K562 (cell line): ENCODE data around the gene TIMP1. TPM values are rescaled to one million over a fixed set of nuclear protein-coding genes. Genes with fewer than 3 reads are reported as not detected.

Experiments used
- CREM ChIP-seq: IDR thresholded peaks from 2 replicates; pipeline ENCODE4 v1.6.1; 2014; ENCODE audit warnings: antibody characterized with exemption, low read depth
- ELF1 ChIP-seq: fragments of 200-800 bp; sonication (Bioruptor generic); IDR thresholded peaks from 2 replicates; pipeline ENCODE4 v1.6.1; 2016; ENCODE audit warnings: missing genetic modification characterization, missing compliant biosample characterization
- FOXJ2 ChIP-seq: fragments of 200-800 bp; sonication (Bioruptor generic); IDR thresholded peaks from 2 replicates; pipeline ENCODE4 v1.6.1; 2016; ENCODE audit warnings: missing genetic modification characterization, missing compliant biosample characterization
- GATA2 ChIP-seq: sonication (generic); formaldehyde crosslinking; IDR thresholded peaks from 2 replicates; pipeline ENCODE4 v1.4.0; 2020; ENCODE audit warnings: mild to moderate bottlenecking, missing genetic modification reagents
- HEY1 ChIP-seq: fragments of 250-450 bp; sonication (Bioruptor Pico); IDR thresholded peaks from 2 replicates; pipeline ENCODE4 v1.5.0; 2020; ENCODE audit warnings: mild to moderate bottlenecking, moderate library complexity, borderline replicate concordance
- JUND ChIP-seq, 2 experiments: IDR thresholded peaks; 2 replicates in 1 of 2; 3 replicates in 1 of 2; pipeline ENCODE4 v1.6.1; 2011; ENCODE audit warnings: borderline replicate concordance in 2 of 2, low read depth in 2 of 2, low read length in 2 of 2, improper control_type of control experiment in 1 of 2, missing biosample characterization in 1 of 2, missing genetic modification characterization in 1 of 2, missing genetic modification reagents in 1 of 2
- NCOA2 ChIP-seq, 2 experiments: fragments of 450-650 bp; IDR thresholded peaks; 2 replicates each; pipeline ENCODE4 v1.6.1; 2018; ENCODE audit warnings: mild to moderate bottlenecking in 2 of 2, moderate library complexity in 1 of 2; ENCODE audit not compliant: partially characterized antibody in 2 of 2
- NCOA4 ChIP-seq: fragments of 450-650 bp; IDR thresholded peaks from 2 replicates; pipeline ENCODE4 v1.6.1; 2018; ENCODE audit warnings: mild to moderate bottlenecking; ENCODE audit not compliant: partially characterized antibody
- NONO ChIP-seq, 2 experiments: fragments of 200-400 bp in 1 of 2; fragments of 450-650 bp in 1 of 2; formaldehyde crosslinking in 1 of 2; IDR thresholded peaks; 2 replicates each; pipeline ENCODE4 v1.6.1; 2017; ENCODE audit warnings: low read depth in 2 of 2, mild to moderate bottlenecking in 2 of 2, moderate library complexity in 2 of 2, low read length in 1 of 2
- PRMT5 ChIP-seq: sonication (generic); formaldehyde crosslinking; IDR thresholded peaks from 2 replicates; pipeline ENCODE4 v1.5.0; 2020; ENCODE audit warnings: missing genetic modification reagents
- RAD21 ChIP-seq, 2 experiments: fragments of 250-450 bp in 1 of 2; fragments of 450-650 bp in 1 of 2; sonication (Bioruptor Pico) in 1 of 2; formaldehyde crosslinking in 1 of 2; IDR thresholded peaks in 1 of 2; conservative IDR thresholded peaks in 1 of 2; 2 replicates each; pipeline versions ENCODE4 v1.4.0 to v1.8.0; 2020 to 2022; ENCODE audit warnings: mild to moderate bottlenecking in 2 of 2, moderate library complexity in 1 of 2
- RFX1 ChIP-seq: fragments of 450-650 bp; IDR thresholded peaks from 2 replicates; pipeline ENCODE4 v1.6.1; 2016; ENCODE audit warnings: mild to moderate bottlenecking, moderate library complexity
- SMAD1 ChIP-seq: fragments of 150-350 bp; IDR thresholded peaks from 2 replicates; pipeline ENCODE4 v1.6.1; 2014; ENCODE audit warnings: low read length, low read depth; ENCODE audit not compliant: partially characterized antibody
- SMAD3 ChIP-seq: fragments of 450-650 bp; formaldehyde crosslinking; conservative IDR thresholded peaks from 2 replicates; pipeline ENCODE4 v1.4.0; 2020; ENCODE audit warnings: mild to moderate bottlenecking
- TEAD4 ChIP-seq, 2 experiments: sonication (generic) in 1 of 2; formaldehyde crosslinking in 1 of 2; IDR thresholded peaks; 2 replicates each; pipeline versions ENCODE4 v1.6.1 to v1.8.0; 2012 to 2022; ENCODE audit warnings: borderline replicate concordance in 1 of 2, inconsistent platforms in 1 of 2, low read length in 1 of 2, mild to moderate bottlenecking in 1 of 2, missing genetic modification reagents in 1 of 2
- TOE1 ChIP-seq, 2 experiments: fragments of 450-650 bp in 1 of 2; sonication (generic) in 1 of 2; formaldehyde crosslinking in 1 of 2; IDR thresholded peaks; 2 replicates each; pipeline versions ENCODE4 v1.7.1 to v1.8.0; 2016 to 2022; ENCODE audit warnings: borderline replicate concordance in 2 of 2, mild to moderate bottlenecking in 2 of 2, antibody characterized with exemption in 1 of 2, inconsistent platforms in 1 of 2, low read depth in 1 of 2, missing genetic modification reagents in 1 of 2, moderate library complexity in 1 of 2
- XRCC4 ChIP-seq: IDR thresholded peaks from one replicate; pipeline ENCODE4 v1.6.1; 2011; ENCODE audit not compliant: insufficient read depth, insufficient read length; ENCODE audit errors: extremely low read depth
- ZBTB7A ChIP-seq: IDR thresholded peaks from 2 replicates; pipeline ENCODE4 v1.6.1; 2011; ENCODE audit warnings: low read depth, mild to moderate bottlenecking, low read length, moderate library complexity, borderline replicate concordance; ENCODE audit not compliant: control insufficient read depth
- ZNF239 ChIP-seq: fragments of 250-450 bp; sonication (Bioruptor Pico); IDR thresholded peaks from 2 replicates; pipeline ENCODE4 v1.4.0; 2020; ENCODE audit warnings: mild to moderate bottlenecking
- ZNF436 ChIP-seq: fragments of 250-450, 450-650 bp; sonication (Bioruptor Pico); formaldehyde crosslinking; IDR thresholded peaks from 2 replicates; pipeline ENCODE4 v1.7.0; 2020; ENCODE audit warnings: mild to moderate bottlenecking
- polyA plus RNA-seq, 8 experiments: library from polyadenylated mRNA; depleted of rRNA in 4 of 8; stranded (reverse) in 5 of 8; unstranded in 3 of 8; fragments of >200 nt; fragmentation: Nextera tagmentation in 2 of 8; fragmentation: Illumina TruSeq in 1 of 8; extraction: Ambion mirVana in 2 of 8; extraction: Trizol in 1 of 8; gene quantifications; 2 replicates each; pipeline versions ENCODE4 v1.2.1 to v1.2.3, GENCODE V29; 2011 to 2014; ENCODE audit warnings: inconsistent platforms in 1 of 8, missing spikeins in 1 of 8
- total RNA-seq, 7 experiments: library from RNA; depleted of rRNA in 6 of 7; stranded (reverse); fragments of >200 nt in 6 of 7; fragmentation: Illumina TruSeq in 2 of 7; extraction: Trizol in 2 of 7; gene quantifications; 2 replicates each; pipeline versions ENCODE4 v1.2.1 to v1.2.3, GENCODE V29; 2011 to 2021; ENCODE audit warnings: low replicate concordance in 1 of 7
- TF ChIP-seq, protein P1 (sequence below): sonication (generic); formaldehyde crosslinking; IDR thresholded peaks from 2 replicates; pipeline ENCODE4 v1.8.1; 2022; ENCODE audit warnings: missing genetic modification reagents
- TF ChIP-seq, protein P2 (sequence below): sonication (generic); formaldehyde crosslinking; IDR thresholded peaks from 2 replicates; pipeline ENCODE4 v1.8.1; 2022; ENCODE audit warnings: missing genetic modification reagents
- TF ChIP-seq, protein P3 (sequence below): fragments of 450-650 bp; IDR thresholded peaks from 2 replicates; pipeline ENCODE4 v1.6.1; 2017; ENCODE audit warnings: mild to moderate bottlenecking, moderate library complexity

The TIMP1 gene
- total and polyA plus RNA-seq, 9 of the 15 experiments (the other 6 are each of a cell fraction or from before 2014, with no cell fraction given): 115 to 699 (median 273) TPM

DNA sequence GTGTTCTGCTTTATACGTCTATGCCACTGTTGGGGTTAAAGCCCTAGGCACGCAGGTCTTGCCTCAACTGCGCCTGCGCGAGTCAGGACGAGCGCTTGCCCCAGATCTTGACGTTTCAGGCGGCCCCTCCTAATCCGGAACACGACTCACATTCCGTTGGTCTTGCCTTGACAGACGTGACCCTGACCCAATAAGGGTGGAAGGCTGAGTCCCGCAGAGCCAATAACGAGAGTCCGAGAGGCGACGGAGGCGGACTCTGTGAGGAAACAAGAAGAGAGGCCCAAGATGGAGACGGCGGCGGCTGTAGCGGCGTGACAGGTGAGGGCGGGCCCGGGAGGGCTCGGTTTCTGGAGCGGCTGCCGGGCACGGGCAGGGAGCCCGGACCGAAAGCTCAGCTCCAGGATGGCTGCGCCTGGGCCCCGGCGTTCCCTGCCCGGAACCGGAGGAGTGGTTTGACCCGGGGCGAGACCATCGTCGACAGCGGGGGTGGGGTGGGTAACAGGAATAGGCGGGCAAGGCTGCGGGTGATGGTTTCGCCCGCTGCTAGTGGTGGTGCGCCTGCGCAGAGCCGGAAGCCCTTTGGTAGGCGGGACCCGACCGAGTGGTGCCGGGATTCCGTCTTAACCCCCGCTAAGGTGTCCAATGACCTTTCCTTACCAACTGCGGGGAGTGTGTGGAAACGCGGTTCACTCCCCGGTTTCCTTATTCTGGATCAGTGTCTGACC lies 21.1 kb upstream of the TIMP1 start, which contains the start of gene ARAF (continued):
- TF ChIP-seq, protein P1, sequence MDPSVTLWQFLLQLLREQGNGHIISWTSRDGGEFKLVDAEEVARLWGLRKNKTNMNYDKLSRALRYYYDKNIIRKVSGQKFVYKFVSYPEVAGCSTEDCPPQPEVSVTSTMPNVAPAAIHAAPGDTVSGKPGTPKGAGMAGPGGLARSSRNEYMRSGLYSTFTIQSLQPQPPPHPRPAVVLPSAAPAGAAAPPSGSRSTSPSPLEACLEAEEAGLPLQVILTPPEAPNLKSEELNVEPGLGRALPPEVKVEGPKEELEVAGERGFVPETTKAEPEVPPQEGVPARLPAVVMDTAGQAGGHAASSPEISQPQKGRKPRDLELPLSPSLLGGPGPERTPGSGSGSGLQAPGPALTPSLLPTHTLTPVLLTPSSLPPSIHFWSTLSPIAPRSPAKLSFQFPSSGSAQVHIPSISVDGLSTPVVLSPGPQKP: no peak
- TF ChIP-seq PRMT5: 0 out of 2 replicates have a peak, but pooled peaks have one; percentile 72
- TF ChIP-seq ELF1: peak; percentile 86
- peak; percentile 77 for TF ChIP-seq TOE1 (IDR thresholded peaks at IDR 0.05; ENCODE audit: borderline replicate concordance)
- TF ChIP-seq TOE1 (CRISPR knock-in tag; IDR thresholded peaks at IDR 0.05; ENCODE audit: borderline replicate concordance, low read depth): no peak
- no peak for TF ChIP-seq ZNF239
- TF ChIP-seq, protein P2, sequence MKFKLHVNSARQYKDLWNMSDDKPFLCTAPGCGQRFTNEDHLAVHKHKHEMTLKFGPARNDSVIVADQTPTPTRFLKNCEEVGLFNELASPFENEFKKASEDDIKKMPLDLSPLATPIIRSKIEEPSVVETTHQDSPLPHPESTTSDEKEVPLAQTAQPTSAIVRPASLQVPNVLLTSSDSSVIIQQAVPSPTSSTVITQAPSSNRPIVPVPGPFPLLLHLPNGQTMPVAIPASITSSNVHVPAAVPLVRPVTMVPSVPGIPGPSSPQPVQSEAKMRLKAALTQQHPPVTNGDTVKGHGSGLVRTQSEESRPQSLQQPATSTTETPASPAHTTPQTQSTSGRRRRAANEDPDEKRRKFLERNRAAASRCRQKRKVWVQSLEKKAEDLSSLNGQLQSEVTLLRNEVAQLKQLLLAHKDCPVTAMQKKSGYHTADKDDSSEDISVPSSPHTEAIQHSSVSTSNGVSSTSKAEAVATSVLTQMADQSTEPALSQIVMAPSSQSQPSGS: no peak
- TF ChIP-seq NCOA4: no peak
- TF ChIP-seq SMAD1: peak; percentile 8
- TF ChIP-seq CREM: peak; percentile 80
- no peak for TF ChIP-seq XRCC4
- no peak for TF ChIP-seq GATA2 (CRISPR knock-in tag)
- no peak for TF ChIP-seq HEY1 (CRISPR knock-in tag)
- no peak for TF ChIP-seq ZNF436
- no peak for TF ChIP-seq SMAD3 (CRISPR knock-in tag)
- peak; percentile 68; the same call in 1 of the 2 replicates for TF ChIP-seq ZBTB7A
- TF ChIP-seq TEAD4 (IDR thresholded peaks at IDR 0.05; ENCODE audit: low read length): peak; percentile 7; the same call in 1 of the 2 replicates
- no peak for TF ChIP-seq TEAD4 (CRISPR knock-in tag; IDR thresholded peaks at IDR 0.05; ENCODE audit: borderline replicate concordance)
- TF ChIP-seq, protein P3, sequence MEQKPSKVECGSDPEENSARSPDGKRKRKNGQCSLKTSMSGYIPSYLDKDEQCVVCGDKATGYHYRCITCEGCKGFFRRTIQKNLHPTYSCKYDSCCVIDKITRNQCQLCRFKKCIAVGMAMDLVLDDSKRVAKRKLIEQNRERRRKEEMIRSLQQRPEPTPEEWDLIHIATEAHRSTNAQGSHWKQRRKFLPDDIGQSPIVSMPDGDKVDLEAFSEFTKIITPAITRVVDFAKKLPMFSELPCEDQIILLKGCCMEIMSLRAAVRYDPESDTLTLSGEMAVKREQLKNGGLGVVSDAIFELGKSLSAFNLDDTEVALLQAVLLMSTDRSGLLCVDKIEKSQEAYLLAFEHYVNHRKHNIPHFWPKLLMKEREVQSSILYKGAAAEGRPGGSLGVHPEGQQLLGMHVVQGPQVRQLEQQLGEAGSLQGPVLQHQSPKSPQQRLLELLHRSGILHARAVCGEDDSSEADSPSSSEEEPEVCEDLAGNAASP: no peak
- TF ChIP-seq NONO (IDR thresholded peaks at IDR 0.05; ENCODE audit: low read depth in 2 of 2, low read length in 1 of 2): peak in 1 of 2 experiments; percentile 98; a peak in 3 of 4 replicates
- no peak for TF ChIP-seq RFX1
- TF ChIP-seq RAD21 (CRISPR knock-in tag; conservative IDR thresholded peaks at IDR 0.05 in 1 of 2, IDR thresholded peaks at IDR 0.05 in 1 of 2): no peak
- TF ChIP-seq NCOA2 (IDR thresholded peaks at IDR 0.05; ENCODE audit: partially characterized antibody in 2 of 2): no peak
- peak; percentile 98 for TF ChIP-seq JUND (IDR thresholded peaks at IDR 0.05; ENCODE audit: borderline replicate concordance, low read depth, low read length)
- TF ChIP-seq JUND (tag; IDR thresholded peaks at IDR 0.05; ENCODE audit: borderline replicate concordance, low read depth, low read length): no peak; the same call in 2 of the 3 replicates
- TF ChIP-seq FOXJ2 (tag): no peak; the same call in 1 of the 2 replicates
